ENCODE data around the gene MGMT. TPM values are rescaled to one million over a fixed set of nuclear protein-coding genes. Genes with fewer than 3 reads are reported as not detected.

MGMT gene
- total and polyA plus RNA-seq, 4 donors: 28.2 to 79.1 (median 46.0) TPM

DNA sequence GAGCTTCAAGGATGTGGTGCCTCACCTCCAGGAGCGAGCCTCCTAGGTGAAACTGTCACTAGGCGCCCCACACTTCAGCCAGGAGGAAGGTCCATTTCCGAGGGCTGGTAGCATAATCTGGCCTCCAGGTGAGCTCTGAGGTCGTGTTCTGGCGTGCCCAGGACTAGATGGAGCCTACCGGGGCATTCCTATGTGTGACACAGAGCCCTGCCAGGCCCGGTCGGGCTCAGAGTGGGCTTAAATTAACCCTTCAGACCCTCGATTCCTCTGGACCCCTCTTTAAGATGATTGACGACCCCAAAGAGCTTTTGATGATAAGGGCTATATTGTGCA, 263.9 kb downstream of the MGMT start:
- Histone ChIP-seq H3K9ac (ENCODE audit: low read depth in 1 of 2, low read length in 2 of 2) (no peak overlapping the region), H3K36me3 (ENCODE audit: control insufficient read depth in 4 of 4, insufficient read depth in 3 of 4, low read depth in 1 of 4, low read length in 3 of 4) (peaks cover 0 to 2% (median 0%) of the 10 kb centered on the region in 4 donors), H3K27me3 (ENCODE audit: control insufficient read depth in 4 of 4, insufficient read depth in 4 of 4, low read length in 3 of 4) (no peaks in the 10 kb centered on the region), H3K9me3 (ENCODE audit: control insufficient read depth in 4 of 4, low read length in 3 of 4) (peaks cover 0 to 2% (median 0%) of the 10 kb centered on the region in 4 donors), H3K4me1 (ENCODE audit: control insufficient read depth in 4 of 4, insufficient read depth in 4 of 4, low read length in 3 of 4) (peaks cover 0 to under 1% (median under 1%) of the 10 kb centered on the region in 4 donors), H3K4me3 (ENCODE audit: low read depth in 1 of 3, low read length in 3 of 3) (no peak overlapping the region), H3K27ac (ENCODE audit: low read depth in 1 of 2, low read length in 2 of 2) (no peak overlapping the region)
- DNase-seq (ENCODE audit: low spot score): peak; percentile 27
- no peak for TF ChIP-seq HNF4G (IDR thresholded peaks at IDR 0.05)
- TF ChIP-seq JUND (IDR thresholded peaks at IDR 0.05): no peak
- TF ChIP-seq HNF4A (conservative IDR thresholded peaks at IDR 0.05): no peak
- TF ChIP-seq FOXA2 (IDR thresholded peaks at IDR 0.05): no peak
- TF ChIP-seq, protein P1, sequence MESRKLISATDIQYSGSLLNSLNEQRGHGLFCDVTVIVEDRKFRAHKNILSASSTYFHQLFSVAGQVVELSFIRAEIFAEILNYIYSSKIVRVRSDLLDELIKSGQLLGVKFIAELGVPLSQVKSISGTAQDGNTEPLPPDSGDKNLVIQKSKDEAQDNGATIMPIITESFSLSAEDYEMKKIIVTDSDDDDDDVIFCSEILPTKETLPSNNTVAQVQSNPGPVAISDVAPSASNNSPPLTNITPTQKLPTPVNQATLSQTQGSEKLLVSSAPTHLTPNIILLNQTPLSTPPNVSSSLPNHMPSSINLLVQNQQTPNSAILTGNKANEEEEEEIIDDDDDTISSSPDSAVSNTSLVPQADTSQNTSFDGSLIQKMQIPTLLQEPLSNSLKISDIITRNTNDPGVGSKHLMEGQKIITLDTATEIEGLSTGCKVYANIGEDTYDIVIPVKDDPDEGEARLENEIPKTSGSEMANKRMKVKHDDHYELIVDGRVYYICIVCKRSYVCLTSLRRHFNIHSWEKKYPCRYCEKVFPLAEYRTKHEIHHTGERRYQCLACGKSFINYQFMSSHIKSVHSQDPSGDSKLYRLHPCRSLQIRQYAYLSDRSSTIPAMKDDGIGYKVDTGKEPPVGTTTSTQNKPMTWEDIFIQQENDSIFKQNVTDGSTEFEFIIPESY (IDR thresholded peaks at IDR 0.05): no peak
- no peak for TF ChIP-seq SP1 (IDR thresholded peaks at IDR 0.05)
- TF ChIP-seq, protein P2, sequence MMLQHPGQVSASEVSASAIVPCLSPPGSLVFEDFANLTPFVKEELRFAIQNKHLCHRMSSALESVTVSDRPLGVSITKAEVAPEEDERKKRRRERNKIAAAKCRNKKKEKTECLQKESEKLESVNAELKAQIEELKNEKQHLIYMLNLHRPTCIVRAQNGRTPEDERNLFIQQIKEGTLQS (IDR thresholded peaks at IDR 0.05): no peak
- TF ChIP-seq, protein P3, sequence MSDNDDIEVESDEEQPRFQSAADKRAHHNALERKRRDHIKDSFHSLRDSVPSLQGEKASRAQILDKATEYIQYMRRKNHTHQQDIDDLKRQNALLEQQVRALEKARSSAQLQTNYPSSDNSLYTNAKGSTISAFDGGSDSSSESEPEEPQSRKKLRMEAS (IDR thresholded peaks at IDR 0.05): no peak
- TF ChIP-seq NR2F2 (IDR thresholded peaks at IDR 0.05): no peak
- TF ChIP-seq RAD21 (IDR thresholded peaks at IDR 0.05): no peak
- TF ChIP-seq GABPA (IDR thresholded peaks at IDR 0.05 in 1 of 2, conservative IDR thresholded peaks at IDR 0.05 in 1 of 2): no peak
- TF ChIP-seq, protein P4, sequence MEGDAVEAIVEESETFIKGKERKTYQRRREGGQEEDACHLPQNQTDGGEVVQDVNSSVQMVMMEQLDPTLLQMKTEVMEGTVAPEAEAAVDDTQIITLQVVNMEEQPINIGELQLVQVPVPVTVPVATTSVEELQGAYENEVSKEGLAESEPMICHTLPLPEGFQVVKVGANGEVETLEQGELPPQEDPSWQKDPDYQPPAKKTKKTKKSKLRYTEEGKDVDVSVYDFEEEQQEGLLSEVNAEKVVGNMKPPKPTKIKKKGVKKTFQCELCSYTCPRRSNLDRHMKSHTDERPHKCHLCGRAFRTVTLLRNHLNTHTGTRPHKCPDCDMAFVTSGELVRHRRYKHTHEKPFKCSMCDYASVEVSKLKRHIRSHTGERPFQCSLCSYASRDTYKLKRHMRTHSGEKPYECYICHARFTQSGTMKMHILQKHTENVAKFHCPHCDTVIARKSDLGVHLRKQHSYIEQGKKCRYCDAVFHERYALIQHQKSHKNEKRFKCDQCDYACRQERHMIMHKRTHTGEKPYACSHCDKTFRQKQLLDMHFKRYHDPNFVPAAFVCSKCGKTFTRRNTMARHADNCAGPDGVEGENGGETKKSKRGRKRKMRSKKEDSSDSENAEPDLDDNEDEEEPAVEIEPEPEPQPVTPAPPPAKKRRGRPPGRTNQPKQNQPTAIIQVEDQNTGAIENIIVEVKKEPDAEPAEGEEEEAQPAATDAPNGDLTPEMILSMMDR (IDR thresholded peaks at IDR 0.05; ENCODE audit: low read depth, low read length, missing input control): no peak
- no peak for TF ChIP-seq RXRA (IDR thresholded peaks at IDR 0.05)
- no peak for TF ChIP-seq TAF1 (conservative IDR thresholded peaks at IDR 0.05)
- TF ChIP-seq, protein P5, sequence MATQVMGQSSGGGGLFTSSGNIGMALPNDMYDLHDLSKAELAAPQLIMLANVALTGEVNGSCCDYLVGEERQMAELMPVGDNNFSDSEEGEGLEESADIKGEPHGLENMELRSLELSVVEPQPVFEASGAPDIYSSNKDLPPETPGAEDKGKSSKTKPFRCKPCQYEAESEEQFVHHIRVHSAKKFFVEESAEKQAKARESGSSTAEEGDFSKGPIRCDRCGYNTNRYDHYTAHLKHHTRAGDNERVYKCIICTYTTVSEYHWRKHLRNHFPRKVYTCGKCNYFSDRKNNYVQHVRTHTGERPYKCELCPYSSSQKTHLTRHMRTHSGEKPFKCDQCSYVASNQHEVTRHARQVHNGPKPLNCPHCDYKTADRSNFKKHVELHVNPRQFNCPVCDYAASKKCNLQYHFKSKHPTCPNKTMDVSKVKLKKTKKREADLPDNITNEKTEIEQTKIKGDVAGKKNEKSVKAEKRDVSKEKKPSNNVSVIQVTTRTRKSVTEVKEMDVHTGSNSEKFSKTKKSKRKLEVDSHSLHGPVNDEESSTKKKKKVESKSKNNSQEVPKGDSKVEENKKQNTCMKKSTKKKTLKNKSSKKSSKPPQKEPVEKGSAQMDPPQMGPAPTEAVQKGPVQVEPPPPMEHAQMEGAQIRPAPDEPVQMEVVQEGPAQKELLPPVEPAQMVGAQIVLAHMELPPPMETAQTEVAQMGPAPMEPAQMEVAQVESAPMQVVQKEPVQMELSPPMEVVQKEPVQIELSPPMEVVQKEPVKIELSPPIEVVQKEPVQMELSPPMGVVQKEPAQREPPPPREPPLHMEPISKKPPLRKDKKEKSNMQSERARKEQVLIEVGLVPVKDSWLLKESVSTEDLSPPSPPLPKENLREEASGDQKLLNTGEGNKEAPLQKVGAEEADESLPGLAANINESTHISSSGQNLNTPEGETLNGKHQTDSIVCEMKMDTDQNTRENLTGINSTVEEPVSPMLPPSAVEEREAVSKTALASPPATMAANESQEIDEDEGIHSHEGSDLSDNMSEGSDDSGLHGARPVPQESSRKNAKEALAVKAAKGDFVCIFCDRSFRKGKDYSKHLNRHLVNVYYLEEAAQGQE (IDR thresholded peaks at IDR 0.05): no peak
- no peak for TF ChIP-seq EGR1 (IDR thresholded peaks at IDR 0.05; ENCODE audit: low read depth in 2 of 2)
- no peak for TF ChIP-seq YY1 (IDR thresholded peaks at IDR 0.05)
- WGBS: 93% methylated on average over 10 of the region's 10 CpGs

Data from liver (tissue), 9 donors.